PC-9 (cell line): ENCODE measurements around the gene NSMCE1. TPM values are rescaled to one million over a fixed set of nuclear protein-coding genes. Genes with fewer than 3 reads are reported as not detected.
"Not testable (repeated sequence)": the region's sequence is repeated elsewhere in the genome, so short reads cannot be mapped to it uniquely, and the experiment has no call there.

Experiments
- BruUV-seq: library from RNA; stranded (reverse); fragments of 400-500 nt; replicated peaks from 2 replicates; lab custom pipeline; 2021; lab: Mats Ljungman, UMichigan
- CTCF ChIA-PET: fragments of 300-600 bp; sonication (Branson Sonifier 250); formaldehyde crosslinking; loops from one replicate; lab custom pipeline; 2022; ENCODE audit warnings: antibody characterized with exemption; lab: Charles Lee
- POLR2A ChIA-PET: fragments of 300-600 bp; sonication (Branson Sonifier 250); formaldehyde crosslinking; loops from one replicate; lab custom pipeline; 2022; ENCODE audit warnings: antibody characterized with exemption; ENCODE audit not compliant: unreplicated experiment; lab: Charles Lee
- DNase-seq, 2 experiments: peaks; one replicate each; pipeline versions ENCODE4 v3.0.0 to v3.0.0-alpha.2; 2015 to 2022; ENCODE audit warnings: mixed read lengths in 1 of 2
- H2AFZ ChIP-seq: fragments of 200-600 bp; sonication (generic); 2 replicates; pipeline ENCODE4 v1.8.1; 2017; ENCODE audit warnings: antibody characterized with exemption
- H3F3A ChIP-seq: fragments of 200-600 bp; sonication (generic); 2 replicates; pipeline ENCODE4 v1.8.1; 2017; ENCODE audit warnings: antibody characterized with exemption, mild to moderate bottlenecking, low read depth; ENCODE audit not compliant: insufficient read depth
- H3K27ac ChIP-seq: fragments of 200-600 bp; sonication (generic); 2 replicates; pipeline ENCODE4 v1.6.1; 2016; ENCODE audit warnings: mixed run types
- H3K27me3 ChIP-seq: fragments of 200-600 bp; sonication (generic); 2 replicates; pipeline ENCODE4 v1.6.1; 2016; ENCODE audit warnings: low read depth, mixed run types; ENCODE audit not compliant: insufficient read depth
- H3K36me3 ChIP-seq: fragments of 200-600 bp; sonication (generic); 2 replicates; pipeline ENCODE4 v1.6.1; 2016; ENCODE audit warnings: low read depth, mixed run types
- H3K4me1 ChIP-seq: fragments of 200-600 bp; sonication (generic); replicated peaks from 2 replicates; pipeline ENCODE4 v1.6.1; 2016; ENCODE audit warnings: mixed run types; ENCODE audit not compliant: insufficient read depth
- H3K4me2 ChIP-seq: fragments of 200-600 bp; sonication (generic); 2 replicates; pipeline ENCODE4 v1.6.1; 2017; ENCODE audit warnings: mixed run types
- H3K4me3 ChIP-seq: fragments of 200-600 bp; sonication (generic); 2 replicates; pipeline ENCODE4 v1.6.1; 2016; ENCODE audit warnings: mixed run types
- H3K79me2 ChIP-seq: fragments of 200-600 bp; sonication (generic); 2 replicates; pipeline ENCODE4 v1.6.1; 2017; ENCODE audit warnings: low read depth, mixed run types
- H3K9me2 ChIP-seq: fragments of 200-600 bp; sonication (generic); 2 replicates; pipeline ENCODE4 v1.8.1; 2017; ENCODE audit warnings: mild to moderate bottlenecking; ENCODE audit not compliant: insufficient read depth
- H3K9me3 ChIP-seq: fragments of 200-600 bp; sonication (generic); 2 replicates; pipeline ENCODE4 v1.8.1; 2016; ENCODE audit warnings: low read depth; ENCODE audit not compliant: insufficient read depth
- H4K20me1 ChIP-seq: fragments of 200-600 bp; sonication (generic); 2 replicates; pipeline ENCODE4 v1.8.1; 2017; ENCODE audit not compliant: insufficient read depth
- CTCF ChIP-seq: fragments of 200-600 bp; sonication (generic); conservative IDR thresholded peaks from 2 replicates; pipeline ENCODE4 v1.6.1; 2017; ENCODE audit warnings: mixed run types, antibody characterized with exemption, mild to moderate bottlenecking, moderate library complexity
- EZH2 ChIP-seq: fragments of 200-600 bp; sonication (generic); IDR thresholded peaks from 2 replicates; pipeline ENCODE4 v1.8.0; 2017; ENCODE audit warnings: antibody characterized with exemption, low read depth
- intact Hi-C: fragments of 100-400 bp; cut with micrococcal nuclease; formaldehyde crosslinking; loops from one replicate; pipeline ENCODE4 v1.10.0; 2022; ENCODE audit not compliant: unreplicated experiment
- total RNA-seq: library from RNA; stranded (reverse); gene quantifications from 2 replicates; pipeline ENCODE4 v1.2.3, GENCODE V29; 2021

The NSMCE1 gene
- total RNA-seq, 1 experiment from 2014 or later = 114 TPM

DNA sequence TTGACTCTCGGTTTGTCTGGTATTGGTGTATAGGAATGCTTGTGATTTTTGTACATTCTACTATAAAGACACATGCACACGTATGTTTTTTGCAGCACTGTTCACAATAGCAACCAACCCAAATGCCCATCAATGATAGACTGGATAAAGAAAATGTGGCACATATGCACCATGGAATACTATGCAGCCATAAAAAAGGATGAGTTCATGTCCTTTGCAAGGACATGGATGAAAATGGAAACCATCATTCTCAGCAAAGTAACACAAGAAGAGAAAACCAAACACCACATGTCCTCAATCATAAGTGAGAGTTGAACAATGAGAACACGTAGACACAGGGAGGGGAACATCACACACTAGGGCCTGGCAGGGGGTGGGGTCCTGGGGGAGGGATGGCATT, 67.7 kb downstream of the NSMCE1 start:
- H3K27me3 ChIP-seq, H2AFZ ChIP-seq, POLR2A ChIA-PET, H3K4me2 ChIP-seq, DNase-seq, H3K79me2 ChIP-seq, intact Hi-C loops, H3F3A ChIP-seq, H3K9me3 ChIP-seq, H4K20me1 ChIP-seq, BruUV-seq, H3K27ac ChIP-seq, CTCF ChIA-PET, H3K9me2 ChIP-seq, H3K36me3 ChIP-seq, H3K4me3 ChIP-seq: not testable (repeated sequence)
- peaks cover 15% of the 10 kb centered on the region for H3K4me1 ChIP-seq

GRCh38 chr16:27199736-27200135, 68.8 kb downstream of the NSMCE1 start:
- TF ChIP-seq CTCF = no peak
- no peak for TF ChIP-seq EZH2
- DNase-seq = no peak

DNA sequence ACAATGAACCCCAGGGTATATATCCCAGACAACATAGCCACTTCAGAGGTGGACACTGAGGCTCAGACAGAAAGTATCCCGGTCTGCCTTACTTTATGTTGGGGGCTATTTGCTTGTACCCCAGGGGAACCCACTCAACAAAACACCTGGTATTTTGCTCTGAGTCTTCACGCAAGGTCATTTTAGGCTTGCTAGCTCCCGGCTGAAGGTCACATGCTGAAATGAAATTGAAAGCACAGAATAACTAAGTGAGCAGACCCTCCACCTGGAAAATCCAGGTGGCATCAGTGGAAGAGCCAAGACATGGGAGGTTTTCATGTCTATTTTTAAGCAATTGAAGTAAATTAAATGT, 69.4 kb downstream of the NSMCE1 start:
- TF ChIP-seq EZH2 = no peak
- no peak for TF ChIP-seq CTCF
- intact Hi-C loops = no loop called here
- no peak overlapping the region for H3K27ac ChIP-seq
- H4K20me1 ChIP-seq = no peaks in the 10 kb centered on the region
- H2AFZ ChIP-seq = no peak overlapping the region
- peaks cover 22% of the 10 kb centered on the region; the same call in 1 of the 2 replicates for H3K27me3 ChIP-seq
- peaks cover 4% of the 10 kb centered on the region; the same call in 1 of the 2 replicates for H3F3A ChIP-seq
- H3K9me3 ChIP-seq = no peaks in the 10 kb centered on the region
- H3K4me3 ChIP-seq = no peak overlapping the region
- H3K4me1 ChIP-seq = 0 out of 2 replicates have a peak, but pooled peaks cover 4% of the 10 kb centered on the region
- no peaks in the 10 kb centered on the region for H3K9me2 ChIP-seq
- BruUV-seq = no TSS peak
- no peaks in the 10 kb centered on the region for H3K36me3 ChIP-seq
- POLR2A ChIA-PET = interaction anchor here (0.6 kb wide), 1 partner anchor 117 kb away, joined by 4 read pairs; no protein-coding TSS in a partner anchor
- DNase-seq = no peak
- CTCF ChIA-PET = no interaction called here
- H3K4me2 ChIP-seq = no peak overlapping the region
- H3K79me2 ChIP-seq = no peaks in the 10 kb centered on the region

More at GRCh38 chr16:27199736-27200135, 68.8 kb downstream of the NSMCE1 start:
- Histone ChIP-seq H3F3A (peaks cover 8% of the 10 kb centered on the region; the same call in 1 of the 2 replicates), H3K9me3 (no peaks in the 10 kb centered on the region), H2AFZ (no peak overlapping the region), H3K4me3 (no peak overlapping the region), H3K27ac (no peak overlapping the region), H3K4me1 (peaks cover 7% of the 10 kb centered on the region), H3K4me2 (no peak overlapping the region), H3K36me3 (no peaks in the 10 kb centered on the region), H3K9me2 (no peaks in the 10 kb centered on the region), H4K20me1 (no peaks in the 10 kb centered on the region), H3K79me2 (peaks cover 4% of the 10 kb centered on the region; the same call in 1 of the 2 replicates), H3K27me3 (peaks cover 18% of the 10 kb centered on the region; the same call in 1 of the 2 replicates)
- ChIA-PET POLR2A (no interaction called here), CTCF (no interaction called here)
- intact Hi-C loops = no loop called here
- BruUV-seq = no TSS peak
